ENCODE results near the gene SCUBE3. TPM values are rescaled to one million over a fixed set of nuclear protein-coding genes. Genes with fewer than 3 reads are reported as not detected.

SCUBE3 gene
- total RNA-seq, 1 donor from 2014 or later, result 1.8 TPM

- no peak overlapping the region for H3K4me3 ChIP-seq (ENCODE audit: low read depth, low read length)
- no peaks in the 10 kb centered on the region for H3K36me3 ChIP-seq (ENCODE audit: control insufficient read depth, insufficient read depth, low read length)
- no peak for TF ChIP-seq CTCF (IDR thresholded peaks at IDR 0.05; ENCODE audit: insufficient read depth, low read length, poor library complexity, severe bottlenecking)
- H3K27me3 ChIP-seq (ENCODE audit: control insufficient read depth, insufficient read depth, low read length), result peaks cover 33% of the 10 kb centered on the region
- no peak for DNase-seq (ENCODE audit: low read depth)
These were observed 6.0 kb downstream of the SCUBE3 start for GRCh38 chr6:35219683-35220326.

- H3K27me3 ChIP-seq (ENCODE audit: control insufficient read depth, insufficient read depth, low read length), result peaks cover 24% of the 10 kb centered on the region
- no peak overlapping the region for H3K4me3 ChIP-seq (ENCODE audit: low read depth, low read length)
- no peak for TF ChIP-seq CTCF (IDR thresholded peaks at IDR 0.05; ENCODE audit: insufficient read depth, low read length, poor library complexity, severe bottlenecking)
- no peaks in the 10 kb centered on the region for H3K36me3 ChIP-seq (ENCODE audit: control insufficient read depth, insufficient read depth, low read length)
- DNase-seq (ENCODE audit: low read depth), result no peak
These were observed 7.0 kb downstream of the SCUBE3 start for GRCh38 chr6:35220711-35221110.

- Histone ChIP-seq H3K36me3 (ENCODE audit: control insufficient read depth, insufficient read depth, low read length) (no peaks in the 10 kb centered on the region), H3K27me3 (ENCODE audit: control insufficient read depth, insufficient read depth, low read length) (peaks cover 1% of the 10 kb centered on the region), H3K4me3 (ENCODE audit: low read depth, low read length) (no peak overlapping the region)
- TF ChIP-seq CTCF (IDR thresholded peaks at IDR 0.05; ENCODE audit: insufficient read depth, low read length, poor library complexity, severe bottlenecking), result no peak
- no peak for DNase-seq (ENCODE audit: low read depth)
These were observed 9.6 kb downstream of the SCUBE3 start for GRCh38 chr6:35223396-35223795.

GRCh38 chr6:35224720-35225119 lies 11.0 kb downstream of the SCUBE3 start:
- TF ChIP-seq CTCF (IDR thresholded peaks at IDR 0.05; ENCODE audit: insufficient read depth, low read length, poor library complexity, severe bottlenecking), result no peak
- no peak for DNase-seq (ENCODE audit: low read depth)
- no peak overlapping the region for H3K4me3 ChIP-seq (ENCODE audit: low read depth, low read length)
- no peaks in the 10 kb centered on the region for H3K27me3 ChIP-seq (ENCODE audit: control insufficient read depth, insufficient read depth, low read length)
- no peaks in the 10 kb centered on the region for H3K36me3 ChIP-seq (ENCODE audit: control insufficient read depth, insufficient read depth, low read length)

GRCh38 chr6:35228481-35228880 lies 14.7 kb downstream of the SCUBE3 start:
- Histone ChIP-seq H3K4me3 (ENCODE audit: low read depth, low read length) (no peak overlapping the region), H3K27me3 (ENCODE audit: control insufficient read depth, insufficient read depth, low read length) (no peaks in the 10 kb centered on the region), H3K36me3 (ENCODE audit: control insufficient read depth, insufficient read depth, low read length) (no peaks in the 10 kb centered on the region)
- DNase-seq (ENCODE audit: low read depth), result no peak
- no peak for TF ChIP-seq CTCF (IDR thresholded peaks at IDR 0.05; ENCODE audit: insufficient read depth, low read length, poor library complexity, severe bottlenecking)

- no peak for DNase-seq (ENCODE audit: low read depth)
- no peak for TF ChIP-seq CTCF (IDR thresholded peaks at IDR 0.05; ENCODE audit: insufficient read depth, low read length, poor library complexity, severe bottlenecking)
These were observed 15.5 kb downstream of the SCUBE3 start for GRCh38 chr6:35229304-35229703.

More at GRCh38 chr6:35229304-35229703, 15.5 kb downstream of the SCUBE3 start:
- H3K36me3 ChIP-seq (ENCODE audit: control insufficient read depth, insufficient read depth, low read length), result no peaks in the 10 kb centered on the region
- no peak overlapping the region for H3K4me3 ChIP-seq (ENCODE audit: low read depth, low read length)
- H3K27me3 ChIP-seq (ENCODE audit: control insufficient read depth, insufficient read depth, low read length), result no peaks in the 10 kb centered on the region
